UCSD-AML1 (cell line): Measurements from ENCODE around the gene DRD3.

Experiments
- DNase-seq: peaks from one replicate; lab custom pipeline; 2025; ENCODE audit not compliant: unreplicated experiment; lab: John Stamatoyannopoulos, UW

The DRD3 gene

DNA sequence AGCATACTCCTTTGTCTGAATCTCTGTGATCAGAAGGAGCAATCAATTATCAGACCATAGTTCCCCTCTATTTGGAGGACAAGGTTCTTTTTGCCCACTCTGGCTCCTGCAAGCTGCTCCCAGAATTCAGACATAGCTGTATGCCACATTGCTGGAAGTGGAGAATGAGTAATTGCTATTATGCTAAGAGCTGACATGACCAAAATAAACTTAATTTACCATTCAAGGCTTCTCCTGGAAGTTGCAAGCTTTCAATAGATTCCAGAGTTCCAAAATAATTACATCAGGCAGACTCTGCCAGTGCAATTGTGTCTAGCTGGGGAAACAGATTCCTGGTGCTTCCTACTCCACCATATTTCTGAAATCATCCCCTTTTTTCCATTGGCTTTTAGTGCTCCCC, 7.6 kb upstream of the DRD3 start:
- no peak for DNase-seq

DNA sequence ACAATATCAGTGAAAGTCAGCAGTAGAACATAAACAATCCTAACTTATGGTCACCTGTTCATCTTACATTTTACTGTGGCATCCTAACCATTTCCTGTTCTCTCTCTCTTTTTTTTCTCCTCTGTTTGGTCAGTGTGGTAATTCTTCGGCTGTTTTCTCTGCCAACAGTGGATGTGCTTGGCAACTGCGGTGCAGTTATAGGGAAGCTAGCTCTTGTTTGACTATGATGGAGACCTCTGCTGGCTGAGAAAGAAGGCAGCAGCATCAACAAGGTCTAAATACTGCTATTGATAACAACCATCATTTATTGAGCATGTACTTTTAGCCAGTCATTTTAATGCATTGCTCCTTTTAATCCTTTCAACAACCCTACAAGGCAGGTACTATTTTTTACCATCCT, 723 bp upstream of the DRD3 start:
- no peak for DNase-seq

DNA sequence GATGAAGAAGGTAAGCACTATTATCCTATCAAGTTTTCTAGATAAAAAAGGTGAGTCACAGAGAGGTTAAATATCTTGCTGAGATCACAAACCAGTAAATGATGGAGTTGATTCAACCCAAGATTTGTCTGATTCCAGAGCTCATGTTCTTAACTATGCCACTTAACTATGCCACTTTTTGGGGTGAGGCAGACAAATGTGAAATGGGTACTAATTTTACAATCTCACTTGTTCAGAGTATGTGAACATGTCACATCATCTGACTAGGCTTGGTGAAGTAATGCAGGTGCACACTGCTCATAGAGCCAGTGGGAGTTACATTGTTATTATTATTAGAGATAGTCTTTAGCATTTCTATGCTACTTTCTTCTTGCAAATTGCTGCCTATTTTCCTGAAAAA, 2.0 kb downstream of the DRD3 start:
- DNase-seq = no peak

DNA sequence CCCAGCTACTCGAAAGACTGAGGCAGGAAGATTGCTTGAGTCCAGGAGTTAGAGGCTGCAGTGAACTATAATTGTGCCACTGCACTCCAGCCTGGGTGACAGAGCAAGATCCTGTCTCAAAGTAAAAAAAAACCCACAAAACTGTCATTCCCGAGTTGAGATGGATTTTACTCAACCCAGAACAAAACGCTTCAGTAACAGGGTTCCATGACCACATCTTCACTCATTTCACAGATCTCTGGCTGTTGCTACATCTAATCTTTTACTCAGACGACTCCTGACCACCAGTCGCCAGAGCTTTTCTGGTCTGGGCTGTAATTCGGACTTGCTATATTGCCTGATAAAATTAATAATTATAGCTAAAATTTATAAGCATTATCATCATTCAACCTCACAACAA, 2.4 kb downstream of the DRD3 start:
- DNase-seq = no peak

DNA sequence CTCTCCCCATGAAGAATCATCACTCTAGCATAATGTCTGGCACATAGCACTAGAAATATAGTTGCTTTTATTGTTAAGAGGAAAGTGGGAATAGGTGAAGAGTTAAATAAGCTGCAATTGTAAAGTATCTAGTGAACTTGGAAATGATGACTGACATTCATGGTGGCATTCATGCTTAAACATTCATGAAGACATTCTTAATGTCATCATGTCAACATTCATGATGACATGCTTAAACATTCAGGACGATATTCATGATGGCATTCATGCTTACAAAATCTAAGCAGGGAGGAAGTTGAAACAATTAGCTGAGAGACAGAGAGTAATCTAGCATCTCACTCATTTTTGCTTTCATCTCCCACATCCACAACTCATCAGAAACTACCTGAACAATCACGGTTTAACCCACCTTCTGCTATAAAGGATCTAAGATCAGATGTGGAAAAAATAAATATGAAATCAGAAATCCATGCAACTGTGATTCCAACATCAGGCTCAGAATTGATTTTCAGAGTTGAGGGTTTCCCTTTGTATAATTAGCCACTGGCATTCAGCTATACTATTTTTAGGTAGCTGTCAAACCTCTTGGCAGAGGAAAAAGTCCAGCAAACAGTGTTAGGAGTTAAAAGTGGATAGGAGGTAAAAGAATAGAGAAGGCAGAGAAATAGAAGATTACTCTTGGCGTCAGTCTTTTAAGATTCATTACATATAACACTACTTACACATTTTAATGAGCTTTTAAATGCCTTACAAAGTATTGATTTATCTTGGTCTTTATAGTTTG, 3.5 kb downstream of the DRD3 start:
- DNase-seq = no peak

DNA sequence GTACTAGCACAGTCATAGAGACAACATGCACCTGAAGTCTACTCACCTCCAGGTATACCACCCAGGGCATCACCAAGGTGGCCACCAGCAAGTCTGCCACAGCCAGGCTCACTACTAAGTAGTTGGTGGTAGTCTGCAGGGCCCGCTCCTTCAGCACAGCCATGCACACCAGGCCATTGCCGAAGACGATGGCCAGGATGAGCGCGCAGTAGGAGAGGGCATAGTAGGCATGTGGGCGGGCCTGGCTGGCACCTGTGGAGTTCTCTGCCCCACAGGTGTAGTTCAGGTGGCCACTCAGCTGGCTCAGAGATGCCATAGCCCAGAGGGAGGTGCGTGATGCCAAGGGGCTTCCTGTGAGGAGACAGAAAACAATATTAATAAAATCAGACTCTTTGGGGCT, 7.2 kb downstream of the DRD3 start:
- no peak for DNase-seq

DNA sequence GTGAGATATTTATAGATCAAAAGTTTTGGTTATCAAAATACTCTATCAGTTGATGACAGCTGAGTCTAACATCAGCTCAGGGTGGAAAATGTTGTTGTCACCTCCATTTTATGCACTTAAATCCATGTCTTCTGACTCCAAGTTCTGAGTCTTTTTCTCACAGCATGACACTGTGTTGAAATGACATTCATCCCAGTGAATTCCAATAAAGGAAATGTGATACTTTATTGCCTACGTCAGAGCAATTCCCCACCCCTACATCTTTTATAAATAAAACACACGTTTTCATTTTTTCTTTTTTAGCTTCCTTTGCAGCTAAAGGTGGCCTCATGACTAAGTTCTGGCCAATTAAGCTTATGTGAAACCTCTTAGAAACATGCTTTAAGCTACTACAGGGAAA, 10.7 kb downstream of the DRD3 start:
- DNase-seq = no peak

DNA sequence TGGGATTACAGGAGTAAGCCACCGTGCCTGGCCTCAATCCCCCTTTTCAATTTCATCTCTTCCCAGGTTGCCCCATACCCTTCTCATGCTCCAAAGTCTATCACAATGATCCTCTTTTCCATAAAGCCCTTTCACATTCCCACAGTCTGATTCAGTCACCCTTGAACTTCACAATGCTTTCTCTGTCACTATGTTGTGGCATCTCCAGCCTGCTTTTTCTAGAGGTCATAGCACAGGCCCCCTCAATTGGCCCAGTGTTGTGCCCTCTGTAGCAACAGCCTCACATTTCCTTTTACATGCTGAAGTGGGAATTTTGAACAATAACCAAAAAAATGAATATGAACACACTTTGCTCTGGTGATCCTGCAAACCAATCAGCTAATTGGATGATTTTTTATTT, 21.5 kb downstream of the DRD3 start:
- no peak for DNase-seq

DNA sequence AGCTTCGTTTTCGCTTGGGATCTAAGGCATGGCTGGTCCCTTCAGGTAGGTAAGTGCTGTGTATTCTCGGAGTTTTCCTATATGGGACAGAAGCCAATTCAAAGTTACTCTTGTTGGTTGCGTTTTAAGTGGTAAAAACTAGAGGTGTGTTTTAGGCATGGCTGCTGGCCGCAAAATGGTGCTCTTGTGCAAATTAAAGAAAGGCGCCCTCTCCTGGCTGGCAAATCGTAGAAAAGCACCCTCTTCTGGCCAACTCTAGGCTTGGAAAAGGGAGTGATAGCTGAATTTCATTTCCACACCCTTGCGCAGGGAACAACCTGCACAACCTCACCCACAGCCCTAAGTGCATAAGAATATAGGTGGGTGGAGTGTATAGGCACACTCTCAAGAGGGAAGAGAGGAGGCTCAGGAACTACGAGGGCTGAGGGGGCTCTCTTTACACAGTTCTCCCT, 23.5 kb downstream of the DRD3 start:
- peak; percentile 11 for DNase-seq

DNA sequence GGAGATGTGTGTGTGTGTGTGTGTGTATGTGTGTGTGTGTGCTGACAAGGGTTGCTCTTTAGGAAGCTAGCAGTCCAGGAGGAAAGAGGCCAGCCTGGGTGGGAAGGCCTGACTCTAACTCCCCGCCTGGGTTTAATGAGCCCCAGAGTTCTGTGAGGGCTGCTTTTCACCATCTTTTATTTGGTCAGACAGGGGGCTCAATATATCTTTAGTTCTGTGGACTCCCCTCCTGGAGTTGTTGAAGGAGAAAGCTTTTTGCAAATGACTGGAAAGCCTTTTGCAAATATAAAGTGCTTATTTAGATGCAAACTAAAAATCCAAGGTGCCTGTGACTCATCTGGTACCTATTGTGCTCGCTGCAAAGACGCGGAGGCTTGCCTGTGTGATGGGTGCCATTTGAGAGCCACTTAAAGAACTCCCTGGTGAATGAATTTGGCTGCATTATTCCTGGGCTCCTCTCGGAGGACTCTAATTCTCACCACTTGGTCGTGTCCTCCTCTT, 24.5 kb downstream of the DRD3 start:
- no peak for DNase-seq

DNA sequence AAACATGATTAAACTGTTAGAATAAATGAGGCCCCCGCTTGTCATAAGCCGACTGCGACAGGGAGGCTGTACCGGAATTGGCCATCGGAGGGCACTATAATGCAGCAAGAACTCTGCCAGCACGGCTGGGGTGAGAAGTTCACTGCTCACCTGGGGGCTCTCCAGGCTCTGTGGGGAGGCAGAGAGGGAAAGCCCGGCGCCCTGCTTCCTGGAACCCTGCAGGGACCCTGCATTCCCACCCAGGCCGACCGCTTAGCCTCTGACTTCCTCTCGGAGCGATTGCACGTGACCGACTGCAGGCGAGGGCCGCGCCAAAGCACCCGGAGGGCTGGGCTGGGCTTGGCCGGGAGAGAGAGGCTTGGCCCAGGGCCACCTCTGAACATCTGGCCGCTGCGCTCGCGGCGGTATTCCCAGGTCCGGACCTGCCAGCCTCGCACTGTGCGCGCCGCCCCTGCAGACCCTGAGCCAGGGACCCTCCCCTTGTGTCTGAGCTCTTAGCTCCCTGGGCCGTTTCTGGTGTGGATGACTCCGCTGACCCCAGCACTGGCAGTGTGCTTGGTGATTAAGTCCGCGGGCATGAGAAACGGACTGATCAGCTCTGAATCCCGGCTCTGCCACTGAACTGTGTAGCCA, 26.2 kb downstream of the DRD3 start:
- peak; percentile 51 for DNase-seq

DNA sequence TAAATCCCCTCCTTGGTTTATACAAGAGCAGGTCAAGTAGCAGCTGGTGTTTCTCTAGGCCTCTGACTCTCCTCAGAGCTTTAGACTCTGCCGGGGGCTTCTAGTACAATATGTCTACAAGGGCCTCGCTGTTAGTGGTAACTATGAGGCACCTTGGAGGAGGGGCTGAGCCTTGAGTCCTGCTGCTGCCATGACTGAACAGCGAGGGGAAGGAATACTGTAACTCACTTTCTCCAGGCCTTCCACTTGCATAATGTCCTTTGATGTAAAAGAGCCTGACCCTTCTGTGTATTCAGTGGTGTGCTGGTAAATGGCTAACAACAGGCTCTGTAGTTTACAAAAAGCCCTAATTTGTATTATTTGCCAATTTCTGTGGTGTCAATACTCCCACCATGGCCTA, 27.8 kb downstream of the DRD3 start:
- no peak for DNase-seq

DNA sequence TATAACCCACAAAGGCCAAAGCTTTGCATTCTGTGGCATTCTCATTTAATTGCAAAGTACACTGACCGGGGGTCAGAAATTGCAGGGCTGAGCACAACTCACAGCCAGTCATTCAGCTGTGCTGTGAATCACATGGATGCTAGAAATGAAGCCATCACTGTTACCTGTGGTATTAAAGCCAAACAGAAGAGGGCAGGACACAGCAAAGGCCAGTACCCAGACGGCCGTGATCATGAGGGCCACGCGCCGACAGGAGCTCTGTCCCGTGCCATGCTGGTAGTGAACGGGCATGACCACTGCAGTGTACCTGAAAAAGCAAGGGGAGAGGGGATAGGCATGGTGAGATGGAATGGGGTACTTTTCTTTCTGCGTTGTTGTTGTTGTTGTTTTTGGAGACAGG, 31.6 kb downstream of the DRD3 start:
- DNase-seq = no peak

DNA sequence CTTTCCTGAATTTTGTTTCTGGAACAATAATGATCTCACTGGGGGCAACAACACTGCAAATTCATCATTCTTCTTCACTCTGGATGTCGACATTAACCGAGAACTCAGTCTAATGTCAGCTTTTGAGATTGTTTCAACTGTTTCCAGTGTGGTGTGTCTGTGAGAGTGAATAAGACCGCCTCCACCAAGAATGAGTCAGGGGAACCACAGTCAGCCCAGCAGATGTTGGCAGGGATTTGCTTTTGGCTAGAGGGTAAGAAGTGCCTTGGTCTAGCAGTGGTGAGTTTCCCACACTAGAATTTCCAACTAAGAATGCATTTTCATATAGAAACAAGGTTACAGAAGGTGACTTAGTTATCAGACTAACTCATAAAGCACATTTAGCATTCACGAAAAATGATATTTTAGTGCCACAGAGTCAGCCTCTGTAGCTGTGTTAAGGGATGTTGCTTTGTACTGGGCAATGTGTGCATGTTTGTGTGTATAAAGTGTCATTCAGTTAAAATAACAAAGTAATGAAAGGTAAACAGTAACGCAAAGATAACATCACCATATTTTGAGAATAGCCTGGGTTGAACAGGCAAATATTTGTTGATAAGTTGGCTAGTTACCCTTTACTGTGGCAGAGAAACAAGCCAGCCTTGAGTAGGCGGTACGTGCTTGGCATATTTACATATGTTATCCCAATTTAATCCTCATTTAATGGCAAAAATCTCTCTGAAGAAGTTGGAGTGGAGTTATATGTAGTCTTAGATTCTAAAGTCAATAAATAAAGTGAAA, 33.8 kb downstream of the DRD3 start:
- DNase-seq = no peak

DNA sequence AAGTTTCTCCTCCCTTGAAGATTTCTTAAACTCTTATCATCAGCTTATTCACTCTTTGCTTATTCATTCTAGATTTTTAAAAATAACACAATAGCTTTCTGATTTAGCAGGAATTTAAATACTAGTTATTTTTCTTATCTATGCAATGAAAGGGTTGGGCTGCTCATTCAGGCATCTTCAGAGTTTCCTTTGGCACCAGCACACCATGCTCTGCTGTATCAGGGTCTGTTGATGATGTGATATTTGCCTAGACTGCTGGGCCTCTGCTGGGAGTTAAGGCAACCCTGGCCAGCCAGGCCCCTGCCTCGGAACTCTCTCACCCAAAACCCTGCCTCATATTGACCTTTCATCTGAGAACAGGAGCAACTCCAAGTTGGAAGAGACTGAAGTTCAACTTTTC, 35.0 kb downstream of the DRD3 start:
- no peak for DNase-seq

DNA sequence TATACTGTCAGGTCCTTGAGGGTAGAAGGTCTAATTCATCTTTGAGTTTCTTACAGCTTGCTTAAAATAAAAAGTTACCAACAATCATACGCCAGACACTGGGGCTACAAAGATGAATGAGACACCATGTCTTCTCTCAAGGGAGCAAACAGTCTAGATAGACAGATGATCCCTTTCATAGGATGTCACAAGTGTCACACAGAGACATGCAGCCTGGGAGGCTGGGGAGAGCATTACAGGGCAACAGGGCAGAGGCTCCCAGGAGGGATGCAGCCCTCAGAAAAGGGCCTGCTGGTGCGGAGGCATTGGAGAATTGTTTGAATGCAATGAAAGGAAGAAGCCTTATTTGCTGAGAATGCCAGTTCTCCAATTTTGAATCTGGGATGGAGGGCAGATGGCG, 39.0 kb downstream of the DRD3 start:
- no peak for DNase-seq

DNA sequence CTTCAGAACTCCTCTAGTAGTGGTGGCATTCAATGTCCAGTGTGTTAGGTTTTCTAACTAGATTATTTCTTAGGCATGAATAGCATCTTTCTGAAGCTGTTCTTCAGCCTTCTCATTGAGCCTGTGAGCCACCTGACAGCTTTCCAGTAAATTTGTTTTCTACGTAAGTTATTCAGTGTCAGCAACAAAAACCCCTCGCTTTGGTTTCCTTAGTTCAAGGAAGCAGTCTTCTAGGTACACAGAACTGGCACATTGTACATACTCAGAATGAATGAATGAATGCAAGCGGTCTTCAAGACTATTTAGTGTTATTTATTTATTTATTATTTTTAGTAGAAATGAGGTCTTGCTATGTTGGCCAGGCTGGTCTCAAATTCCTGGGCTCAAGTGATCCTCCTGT, 44.9 kb downstream of the DRD3 start:
- no peak for DNase-seq

DNA sequence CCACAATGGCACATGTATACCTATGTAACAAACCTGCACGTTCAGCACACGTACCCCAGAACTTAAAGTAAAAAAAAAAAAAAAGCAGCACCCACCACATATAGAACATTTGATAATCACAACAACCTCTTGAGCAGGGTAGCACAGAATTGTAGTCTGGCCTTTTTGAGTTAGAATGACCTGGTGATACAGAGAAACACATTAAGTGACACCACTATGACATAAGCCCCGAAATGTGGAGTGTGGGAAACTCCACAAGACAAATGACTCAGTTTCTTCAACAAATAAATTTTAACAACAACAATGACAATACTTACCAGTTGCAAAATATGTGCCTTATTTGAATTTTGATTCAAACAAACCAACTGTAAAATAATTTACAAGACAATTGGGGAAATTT, 46.4 kb downstream of the DRD3 start:
- no peak for DNase-seq

DNA sequence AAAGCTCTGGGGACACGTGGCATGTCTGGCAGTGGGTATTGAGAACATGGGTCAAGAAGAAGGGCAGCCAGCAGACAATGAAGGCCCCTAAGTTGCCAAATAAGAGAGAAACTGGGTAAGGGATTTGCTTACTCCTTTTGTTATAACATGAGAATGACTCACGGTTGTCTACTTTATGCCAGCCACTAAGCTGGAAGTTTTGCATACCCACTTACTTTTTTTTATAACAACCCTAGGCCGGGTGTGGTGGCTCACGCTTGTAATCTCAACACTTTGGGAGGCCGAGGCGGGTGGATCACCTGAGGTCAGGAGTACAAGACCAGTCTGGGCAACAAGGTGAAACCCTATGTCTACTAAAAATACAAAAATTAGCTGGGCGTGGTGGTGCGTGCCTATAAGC, 50.0 kb downstream of the DRD3 start:
- DNase-seq = no peak

DNA sequence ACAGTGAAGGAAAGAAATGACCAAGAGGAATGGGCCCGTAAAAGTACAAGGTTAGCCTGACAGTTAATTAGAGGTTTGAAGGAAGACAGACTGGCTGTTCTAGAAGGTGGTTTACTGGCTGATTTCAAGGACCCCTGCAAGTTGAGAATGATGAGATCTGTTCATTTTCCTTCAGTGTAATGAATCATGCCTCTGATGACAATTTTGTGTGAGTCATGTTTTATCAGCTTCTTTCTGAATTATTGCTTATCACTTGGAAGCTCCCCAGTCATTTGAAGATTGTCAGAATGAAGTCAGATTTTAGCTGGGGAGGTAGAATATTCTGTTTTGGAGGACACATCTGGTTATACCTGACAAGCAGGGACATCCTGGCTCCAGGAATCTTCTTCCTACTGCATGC, 50.6 kb downstream of the DRD3 start:
- DNase-seq = no peak

DNA sequence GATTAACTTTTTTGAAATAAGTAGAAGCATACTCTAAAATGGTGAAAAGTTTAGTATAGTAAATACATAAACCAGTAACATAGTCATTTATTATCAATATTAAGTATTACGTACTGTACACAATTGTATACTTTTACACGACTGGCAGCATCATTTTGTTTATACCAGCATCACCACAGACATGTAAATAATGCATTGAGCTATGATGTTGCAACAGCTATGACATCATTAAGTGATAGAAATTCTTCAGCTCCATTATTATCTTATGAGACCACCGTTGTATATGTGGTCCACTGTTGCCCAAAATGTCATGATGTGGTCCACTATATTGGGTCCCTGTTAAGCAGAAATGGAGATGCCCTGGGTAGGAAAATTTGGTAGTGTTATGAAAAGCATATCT, 51.3 kb downstream of the DRD3 start:
- no peak for DNase-seq

DNA sequence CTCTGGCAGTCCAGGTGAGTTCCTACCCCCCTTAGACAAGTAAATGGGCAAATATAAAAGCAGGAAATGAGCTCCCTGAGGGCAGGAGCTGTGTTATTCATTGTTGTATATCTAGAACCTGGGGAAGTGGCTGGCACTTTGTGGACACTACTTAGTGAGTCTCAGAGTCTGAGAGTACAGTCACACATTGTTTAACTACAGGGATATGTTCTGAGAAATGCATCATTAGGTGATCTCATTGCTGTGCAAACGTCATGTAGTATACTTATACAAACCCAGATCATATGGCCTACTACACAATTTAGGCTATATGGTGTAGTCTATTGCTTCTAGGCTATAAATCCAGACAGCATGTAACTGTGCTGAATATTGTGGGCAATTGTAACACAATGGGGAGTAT, 52.4 kb downstream of the DRD3 start:
- DNase-seq = no peak
